NB4 (cell line): ENCODE results near the gene SYTL2.
"Not testable (repeated sequence)": the region's sequence is repeated elsewhere in the genome, so short reads cannot be mapped to it uniquely, and the experiment has no call there.

Experiments
- DNase-seq: peaks from one replicate; pipeline ENCODE4 v3.0.0; 2010; ENCODE audit warnings: low read depth
- H3K4me3 ChIP-seq: one replicate; pipeline ENCODE4 v1.5.1; 2011; ENCODE audit warnings: mild to moderate bottlenecking, low read depth, low read length, moderate library complexity
- CTCF ChIP-seq: IDR thresholded peaks from one replicate; pipeline ENCODE4 v1.5.1; 2012; ENCODE audit warnings: low read depth, low read length
- MAX ChIP-seq: IDR thresholded peaks from 2 replicates; pipeline ENCODE4 v1.6.1; 2011; ENCODE audit warnings: low read depth, low read length
- MYC ChIP-seq: IDR thresholded peaks from 2 replicates; pipeline ENCODE4 v1.6.1; 2011; ENCODE audit warnings: low read depth, low read length
- POLR2A ChIP-seq: IDR thresholded peaks from 2 replicates; pipeline ENCODE4 v1.6.1; 2011; ENCODE audit warnings: mild to moderate bottlenecking; ENCODE audit not compliant: insufficient read length; ENCODE audit errors: extremely low read depth

The SYTL2 gene

GRCh38 chr11:85843929-85844328 is 33.0 kb upstream of the SYTL2 start:
- no peak for DNase-seq
- TF ChIP-seq MAX = no peak
- no peak for TF ChIP-seq MYC
- no peak for TF ChIP-seq CTCF
- no peak for TF ChIP-seq POLR2A
- no peak overlapping the region for H3K4me3 ChIP-seq

- not testable (repeated sequence) for H3K4me3 ChIP-seq, DNase-seq
These were observed 30.0 kb upstream of the SYTL2 start for GRCh38 chr11:85840932-85841331.

GRCh38 chr11:85835729-85836128 is 24.8 kb upstream of the SYTL2 start:
- no peak overlapping the region for H3K4me3 ChIP-seq
- DNase-seq = no peak
- no peak for TF ChIP-seq MYC
- TF ChIP-seq POLR2A = no peak
- no peak for TF ChIP-seq MAX
- TF ChIP-seq CTCF = no peak

- DNase-seq = no peak
- TF ChIP-seq CTCF = no peak
- no peak overlapping the region for H3K4me3 ChIP-seq
These were observed 24.3 kb upstream of the SYTL2 start for GRCh38 chr11:85835263-85835662.

GRCh38 chr11:85831050-85831449 is 20.1 kb upstream of the SYTL2 start:
- TF ChIP-seq CTCF (no peak), POLR2A (no peak), MYC (no peak)
- DNase-seq = no peak
- no peak overlapping the region for H3K4me3 ChIP-seq

GRCh38 chr11:85829172-85829571 is 18.2 kb upstream of the SYTL2 start:
- TF ChIP-seq CTCF = no peak
- TF ChIP-seq POLR2A = no peak
- no peak for TF ChIP-seq MYC
- TF ChIP-seq MAX = no peak
- no peak for DNase-seq

GRCh38 chr11:85828640-85828978 is 17.7 kb upstream of the SYTL2 start:
- TF ChIP-seq POLR2A = no peak
- no peak for TF ChIP-seq MYC
- TF ChIP-seq MAX = no peak
- TF ChIP-seq CTCF = no peak

More at GRCh38 chr11:85829172-85829571, 18.2 kb upstream of the SYTL2 start:
- H3K4me3 ChIP-seq = no peak overlapping the region

More at GRCh38 chr11:85828640-85828978, 17.7 kb upstream of the SYTL2 start:
- H3K4me3 ChIP-seq = no peak overlapping the region
- DNase-seq = no peak
